HEK293T (cell line): ENCODE results near the gene CTNNA3.

Experiments
- CTBP1 ChIP-seq: fragments of 450-650 bp; IDR thresholded peaks from 2 replicates; pipeline ENCODE4 v1.6.1; 2016; ENCODE audit warnings: borderline replicate concordance
- ELF4 ChIP-seq: fragments of 450-650 bp; IDR thresholded peaks from 2 replicates; pipeline ENCODE4 v1.6.1; 2017; ENCODE audit warnings: antibody characterized with exemption
- FOXA1 ChIP-seq: fragments of 450-650 bp; IDR thresholded peaks from 2 replicates; pipeline ENCODE4 v1.6.1; 2016; ENCODE audit warnings: mild to moderate bottlenecking
- FOXK2 ChIP-seq: fragments of 450-650 bp; IDR thresholded peaks from 2 replicates; pipeline ENCODE4 v1.6.1; 2016; ENCODE audit warnings: mild to moderate bottlenecking
- FOXM1 ChIP-seq: fragments of 450-650 bp; IDR thresholded peaks from 2 replicates; pipeline ENCODE4 v1.6.1; 2017; ENCODE audit warnings: mild to moderate bottlenecking, borderline replicate concordance
- HDGF ChIP-seq: fragments of 450-650 bp; IDR thresholded peaks from 2 replicates; pipeline ENCODE4 v1.6.1; 2017; ENCODE audit warnings: antibody characterized with exemption, borderline replicate concordance
- NFRKB ChIP-seq: fragments of 450-650 bp; IDR thresholded peaks from 2 replicates; pipeline ENCODE4 v1.6.1; 2016; ENCODE audit warnings: mild to moderate bottlenecking, moderate library complexity
- SP1 ChIP-seq: fragments of 450-650 bp; IDR thresholded peaks from 2 replicates; pipeline ENCODE4 v1.6.1; 2017
- SUZ12 ChIP-seq: fragments of 450-650 bp; IDR thresholded peaks from 2 replicates; pipeline ENCODE4 v1.6.1; 2016; ENCODE audit warnings: mild to moderate bottlenecking
- TARDBP ChIP-seq: fragments of 450-650 bp; IDR thresholded peaks from 2 replicates; pipeline ENCODE4 v1.6.1; 2016
- ZNF384 ChIP-seq: fragments of 450-650 bp; IDR thresholded peaks from 2 replicates; pipeline ENCODE4 v1.6.1; 2016
- TF ChIP-seq, protein P1 (sequence below): fragments of 450-650 bp; IDR thresholded peaks from 2 replicates; pipeline ENCODE4 v1.6.1; 2016

DNA sequence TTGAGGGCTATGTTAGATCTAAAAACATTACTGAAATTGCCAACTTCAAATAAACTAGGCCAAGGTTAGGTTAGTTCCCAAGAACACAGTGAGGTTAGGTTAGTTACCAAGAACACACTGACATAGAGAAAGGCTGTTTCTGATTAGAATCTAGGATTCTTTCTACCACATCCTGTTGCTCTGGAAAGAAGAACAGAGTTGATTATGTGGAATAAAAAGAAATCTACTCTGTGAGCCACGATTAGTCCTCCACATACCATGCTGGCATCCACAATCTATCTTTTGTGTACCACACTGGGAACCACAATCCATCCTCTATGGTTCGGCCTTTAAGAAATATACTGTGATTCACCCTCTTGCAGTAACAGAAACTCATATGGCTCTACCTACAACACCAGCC is 678.8 kb downstream of the CTNNA3 start:
- TF ChIP-seq, protein P1, sequence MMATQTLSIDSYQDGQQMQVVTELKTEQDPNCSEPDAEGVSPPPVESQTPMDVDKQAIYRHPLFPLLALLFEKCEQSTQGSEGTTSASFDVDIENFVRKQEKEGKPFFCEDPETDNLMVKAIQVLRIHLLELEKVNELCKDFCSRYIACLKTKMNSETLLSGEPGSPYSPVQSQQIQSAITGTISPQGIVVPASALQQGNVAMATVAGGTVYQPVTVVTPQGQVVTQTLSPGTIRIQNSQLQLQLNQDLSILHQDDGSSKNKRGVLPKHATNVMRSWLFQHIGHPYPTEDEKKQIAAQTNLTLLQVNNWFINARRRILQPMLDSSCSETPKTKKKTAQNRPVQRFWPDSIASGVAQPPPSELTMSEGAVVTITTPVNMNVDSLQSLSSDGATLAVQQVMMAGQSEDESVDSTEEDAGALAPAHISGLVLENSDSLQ = no peak
- TF ChIP-seq FOXK2 (no peak), NFRKB (no peak), FOXM1 (no peak), SUZ12 (no peak), ELF4 (no peak), TARDBP (no peak), ZNF384 (no peak), SP1 (no peak), HDGF (no peak), FOXA1 (no peak), CTBP1 (no peak)
